DND-41 (cell line): ENCODE data around the gene PNMA8B.

Source experiments
- CTCF ChIP-seq: IDR thresholded peaks from 2 replicates; pipeline ENCODE4 v1.5.1; 2012; ENCODE audit warnings: borderline replicate concordance, low read length, moderate library complexity, mild to moderate bottlenecking; ENCODE audit not compliant: poor library complexity, severe bottlenecking; ENCODE audit errors: extremely low read depth
- EZH2 ChIP-seq: IDR thresholded peaks from 3 replicates; pipeline ENCODE4 v1.6.1; 2012; ENCODE audit warnings: borderline replicate concordance, low read depth, mild to moderate bottlenecking, moderate library complexity, low read length, inconsistent platforms; ENCODE audit not compliant: severe bottlenecking

GRCh38 chr19:46544651-46545050 lies 49.0 kb upstream of the PNMA8B start:
- TF ChIP-seq CTCF (no peak), EZH2 (no peak)
